RPMI7951 (cell line): ENCODE results near the gene RAB3C. TPM values are rescaled to one million over a fixed set of nuclear protein-coding genes. Genes with fewer than 3 reads are reported as not detected.
"Not testable (repeated sequence)": the region's sequence is repeated elsewhere in the genome, so short reads cannot be mapped to it uniquely, and the experiment has no call there.

Experiments
- DNase-seq: peaks from one replicate; pipeline ENCODE4 v3.0.0-alpha.2; 2012; ENCODE audit warnings: low read depth
- total RNA-seq: library from RNA; depleted of rRNA; stranded (reverse); fragments of >200 nt; shearing (Covaris generic); gene quantifications from 2 replicates; pipeline ENCODE4 v1.2.3, GENCODE V29; 2014

RAB3C gene
- total RNA-seq, 1 experiment from 2014 or later = not detected

GRCh38 chr5:58675341-58675740, 92.5 kb downstream of the RAB3C start:
- no peak for DNase-seq

GRCh38 chr5:58677650-58678049, 94.8 kb downstream of the RAB3C start:
- no peak for DNase-seq

GRCh38 chr5:58680503-58680902, 97.6 kb downstream of the RAB3C start:
- DNase-seq = no peak

GRCh38 chr5:58681943-58682342, 99.1 kb downstream of the RAB3C start:
- DNase-seq = no peak

- DNase-seq = peak; percentile 4
Observed at GRCh38 chr5:58683567-58683966, 100.7 kb downstream of the RAB3C start.

GRCh38 chr5:58687079-58687478, 104.2 kb downstream of the RAB3C start:
- DNase-seq = no peak

- no peak for DNase-seq
Observed at GRCh38 chr5:58687595-58687994, 104.7 kb downstream of the RAB3C start.

GRCh38 chr5:58699088-58699761, 116.3 kb downstream of the RAB3C start:
- DNase-seq = not testable (repeated sequence)

GRCh38 chr5:58699762-58700118, 116.9 kb downstream of the RAB3C start:
- DNase-seq = no peak

GRCh38 chr5:58703925-58704555, 121.2 kb downstream of the RAB3C start:
- DNase-seq = no peak

GRCh38 chr5:58706736-58707135, 123.9 kb downstream of the RAB3C start:
- no peak for DNase-seq

GRCh38 chr5:58708456-58708855, 125.6 kb downstream of the RAB3C start:
- no peak for DNase-seq

- DNase-seq = not testable (repeated sequence)
Observed at GRCh38 chr5:58710425-58710824, 127.5 kb downstream of the RAB3C start.

GRCh38 chr5:58710871-58711270, 128.0 kb downstream of the RAB3C start:
- DNase-seq = no peak

- DNase-seq = no peak
Observed at GRCh38 chr5:58711965-58712364, 129.1 kb downstream of the RAB3C start.

- no peak for DNase-seq
Observed at GRCh38 chr5:58714046-58714445, 131.2 kb downstream of the RAB3C start.

GRCh38 chr5:58715997-58716656, 133.3 kb downstream of the RAB3C start:
- no peak for DNase-seq

GRCh38 chr5:58716713-58717112, 133.8 kb downstream of the RAB3C start:
- no peak for DNase-seq

GRCh38 chr5:58717303-58718007, 134.6 kb downstream of the RAB3C start:
- DNase-seq = no peak

GRCh38 chr5:58718269-58718978, 135.5 kb downstream of the RAB3C start:
- DNase-seq = no peak

- DNase-seq = no peak
Observed at GRCh38 chr5:58722160-58722559, 139.3 kb downstream of the RAB3C start.

- DNase-seq = no peak
Observed at GRCh38 chr5:58724992-58725391, 142.1 kb downstream of the RAB3C start.
